ENCODE data around the gene DLG2. TPM values are rescaled to one million over a fixed set of nuclear protein-coding genes. Genes with fewer than 3 reads are reported as not detected.

Gene DLG2
- total RNA-seq (2011; cell fraction: chromatin; rRNA removed; ENCODE audit: low replicate concordance), result 4.0 and 6.3 TPM in 2 replicates
- total RNA-seq (2011; cell fraction: nucleolus; rRNA removed), result 1.8 and 2.3 TPM in 2 replicates
- 3.0 and 4.0 TPM in 2 replicates for total RNA-seq (2011; cell fraction: nucleoplasm; rRNA removed)
- total RNA-seq (2014; rRNA removed) (0.73 and 0.95 TPM in 2 replicates), total RNA-seq (2014; rRNA removed; fragmentation: Illumina TruSeq; extraction: Trizol) (1.1 and 1.6 TPM in 2 replicates), total RNA-seq (2015; rRNA removed; fragmentation: Illumina TruSeq; extraction: Trizol) (0.79 and 1.5 TPM in 2 replicates), total RNA-seq (2021) (1.2 and 1.6 TPM in 2 replicates), polyA plus RNA-seq (2011; rRNA removed) (1.2 and 1.5 TPM in 2 replicates), polyA plus RNA-seq (2014; fragmentation: Illumina TruSeq; extraction: Trizol) (0.77 and 1.2 TPM in 2 replicates), polyA plus RNA-seq (2014; fragmentation: Nextera tagmentation; extraction: Ambion mirVana) (under 1 TPM; 0.68 to 0.77 TPM), polyA plus RNA-seq (2014; rRNA removed) (0.52 and 0.81 TPM in 2 replicates), polyA minus RNA-seq (2011; rRNA and poly(A)+ RNA removed) (2.3 and 3.2 TPM in 2 replicates), Bru-seq, nascent RNA (percentile 19 among the genes with signal in this experiment), BruChase-seq, experiment 1, labeled RNA remaining after a 2-hour chase (percentile 23 among the genes with signal in this experiment), BruChase-seq, experiment 2, labeled RNA remaining after a 6-hour chase (percentile 26 among the genes with signal in this experiment)
- polyA plus RNA-seq (2011; cell fraction: cytosol; rRNA removed), result 0.10 and 0.60 TPM in 2 replicates
- 1.3 and 2.1 TPM in 2 replicates for polyA plus RNA-seq (2011; cell fraction: nucleus; rRNA removed)
- polyA plus RNA-seq (2012), result 0.32 and 0.68 TPM in 2 replicates
- 1.0 TPM in 1 of 2 replicates, not detected in the other for polyA minus RNA-seq (2011; cell fraction: cytosol; rRNA and poly(A)+ RNA removed)
- 2.6 and 5.4 TPM in 2 replicates for polyA minus RNA-seq (2011; cell fraction: nucleus; rRNA and poly(A)+ RNA removed)
- long read RNA-seq, experiment 1, partial matches to known transcripts, result 1 of 4 reads
- long read RNA-seq, experiment 1, other reads (novel, unspliced or antisense), result 3 of 4 reads
- long read RNA-seq, experiment 2, partial matches to known transcripts, result 0 of 1 reads
- long read RNA-seq, experiment 2, other reads (novel, unspliced or antisense), result 1 of 1 reads
- long read RNA-seq, experiment 3, result 0 reads

GRCh38 chr11:85627332-85627997, at the start of gene DLG2:
DLG2 (minus strand) TSS chr11:85627344.
- peaks cover 5 to 6% of the 10 kb centered on the region in 2 experiments; a peak in 3 of 5 replicates for H3K4me1 ChIP-seq (replicated peaks in 1 of 2; ENCODE audit: control insufficient read depth in 2 of 2, insufficient read depth in 2 of 2, low read length in 2 of 2)
- H3K9me3 ChIP-seq (replicated peaks; ENCODE audit: control insufficient read depth, insufficient read depth, low read depth, low read length), result no peaks in the 10 kb centered on the region
- FAIRE-seq (no peak), DNase-seq (ENCODE audit: extremely low read depth in 1 of 4, low spot score in 3 of 4) (peak in 1 of 4 experiments; percentile 17), ATAC-seq (peak; percentile 6)
- POLR2A ChIA-PET, result interaction anchor here (0.8 to 3.6 kb wide), 8 partner anchors 8 to 59 kb away, joined by 3 to 26 read pairs (median 6); partner anchors contain the start of gene TMEM126A
- peak within 1 kb of the TSS; percentile 70 for H3K4me3 ChIP-seq
- H3K27me3 ChIP-seq (ENCODE audit: control insufficient read depth in 2 of 2, insufficient read depth in 2 of 2, low read length in 2 of 2), result no peaks in the 10 kb centered on the region
- no peaks in the 10 kb centered on the region for H4K20me1 ChIP-seq (replicated peaks; ENCODE audit: control insufficient read depth, insufficient read depth, low read length)
- peak within 1 kb of the TSS; percentile 98 for H2AFZ ChIP-seq (ENCODE audit: low read depth, low read length)
- BruUV-seq (replicated peaks), result TSS peak; percentile 88
- CTCF ChIA-PET (ENCODE audit: low intra/inter-chr PET ratio), result no interaction called here
- H3K36me3 ChIP-seq (ENCODE audit: control insufficient read depth, insufficient read depth, low read length), result peaks cover 27% of the 10 kb centered on the region
- peaks cover 45% of the 10 kb centered on the region for H3K79me2 ChIP-seq (ENCODE audit: control insufficient read depth, insufficient read depth, low read length)
- intact Hi-C loops (cut with micrococcal nuclease) (no loop called here), in situ Hi-C loops (cut with MboI) (no loop called here)
- H3K9me1 ChIP-seq (ENCODE audit: control insufficient read depth, insufficient read depth, low read length), result no peaks in the 10 kb centered on the region
- 11% methylated on average over 19 of the region's 23 CpGs for WGBS (ENCODE audit: insufficient coverage, low coverage, missing lambda C conversion rate)
- H3K27ac ChIP-seq (ENCODE audit: extremely low read depth, low read depth, low read length), result peak within 1 kb of the TSS; percentile 47; the same call in 2 of the 3 replicates
- peak within 1 kb of the TSS; percentile 62 to 89 for H3K9ac ChIP-seq (ENCODE audit: insufficient read depth in 1 of 2, low read depth in 2 of 2, low read length in 2 of 2)
- peak within 1 kb of the TSS; percentile 95 for H3K4me2 ChIP-seq (ENCODE audit: insufficient read depth, low read length)
- no peak for TF ChIP-seq ZNF197 (CRISPR knock-in tag; IDR thresholded peaks at IDR 0.05; ENCODE audit: low read depth)
- TF ChIP-seq DIDO1 (tag; IDR thresholded peaks at IDR 0.05; ENCODE audit: low read depth), result no peak
- TF ChIP-seq KLF10 (CRISPR knock-in tag; IDR thresholded peaks at IDR 0.05), result no peak
- TF ChIP-seq SMARCA5 (IDR thresholded peaks at IDR 0.05), result no peak
- TF ChIP-seq TOE1 (IDR thresholded peaks at IDR 0.05; ENCODE audit: borderline replicate concordance), result no peak
- TF ChIP-seq TOE1 (CRISPR knock-in tag; IDR thresholded peaks at IDR 0.05; ENCODE audit: borderline replicate concordance, low read depth), result 0 out of 2 replicates have a peak, but pooled peaks have one; percentile 56
- TF ChIP-seq PRDM10 (IDR thresholded peaks at IDR 0.05; ENCODE audit: partially characterized antibody), result peak; percentile 22
- TF ChIP-seq ZFP91 (CRISPR knock-in tag; IDR thresholded peaks at IDR 0.05), result 0 out of 2 replicates have a peak, but pooled peaks have one; percentile 21
- peak; percentile 91 for TF ChIP-seq ZNF239 (CRISPR knock-in tag; IDR thresholded peaks at IDR 0.05)
- TF ChIP-seq ZNF24 (IDR thresholded peaks at IDR 0.05), result no peak
- no peak for TF ChIP-seq SIX5 (IDR thresholded peaks at IDR 0.05; ENCODE audit: borderline replicate concordance in 1 of 2, insufficient read depth in 1 of 2, low read depth in 1 of 2, low read length in 2 of 2)

Measured in K562 (cell line).